WTC11 (cell line): ENCODE results near the gene SLC35F1. TPM values are rescaled to one million over a fixed set of nuclear protein-coding genes. Genes with fewer than 3 reads are reported as not detected.

ENCODE experiments used
- ATAC-seq: fragments of 200-7000 bp; cut with Tn5 transposase; 2 replicates; pipeline ENCODE4 v1.10.0; 2021; ENCODE audit warnings: mild to moderate bottlenecking, moderate library complexity
- CTCF ChIA-PET: fragments of 300-600 bp; sonication (Branson Sonifier 250); formaldehyde crosslinking; loops from one replicate; lab custom pipeline; 2021; ENCODE audit warnings: antibody characterized with exemption; lab: Charles Lee
- POLR2A ChIA-PET: fragments of 350-600 bp; sonication (Branson Sonifier 250); formaldehyde crosslinking; loops from one replicate; lab custom pipeline; 2021; ENCODE audit warnings: antibody characterized with exemption; lab: Charles Lee
- DNase-seq: peaks from one replicate; pipeline ENCODE4 v3.0.0; 2021; ENCODE audit warnings: low spot score
- H3K27ac Mint-ChIP-seq: 2 replicates; pipeline ENCODE4 v1.8.0; 2021; ENCODE audit warnings: mixed read lengths
- H3K27me3 Mint-ChIP-seq: 2 replicates; pipeline ENCODE4 v1.8.0; 2021; ENCODE audit warnings: low read depth, mild to moderate bottlenecking, moderate library complexity, mixed read lengths
- H3K36me3 Mint-ChIP-seq: 2 replicates; pipeline ENCODE4 v1.8.0; 2021; ENCODE audit warnings: mixed read lengths
- H3K4me1 Mint-ChIP-seq: 2 replicates; pipeline ENCODE4 v1.8.0; 2022; ENCODE audit warnings: mixed read lengths
- H3K4me3 Mint-ChIP-seq: 2 replicates; pipeline ENCODE4 v1.8.0; 2021; ENCODE audit warnings: mild to moderate bottlenecking, moderate library complexity, mixed read lengths
- H3K9me3 Mint-ChIP-seq: 2 replicates; pipeline ENCODE4 v1.8.0; 2021; ENCODE audit warnings: mixed read lengths
- GABPB1 ChIP-seq: sonication (generic); formaldehyde crosslinking; IDR thresholded peaks from 2 replicates; pipeline ENCODE4 v1.8.1; 2023; ENCODE audit warnings: mild to moderate bottlenecking, missing genetic modification reagents
- MXD4 ChIP-seq: fragments of 250-450 bp; sonication (Bioruptor Pico); IDR thresholded peaks from 2 replicates; pipeline ENCODE4 v1.8.0; 2021; ENCODE audit warnings: mild to moderate bottlenecking, moderate library complexity, borderline replicate concordance
- MYBL2 ChIP-seq: sonication (generic); formaldehyde crosslinking; IDR thresholded peaks from 2 replicates; pipeline ENCODE4 v1.8.1; 2023; ENCODE audit warnings: mild to moderate bottlenecking, moderate library complexity, missing genetic modification reagents
- NFATC4 ChIP-seq: fragments of 250-450 bp; sonication (Bioruptor Pico); IDR thresholded peaks from 2 replicates; pipeline ENCODE4 v1.9.0; 2021; ENCODE audit warnings: mild to moderate bottlenecking
- NR2C2 ChIP-seq: sonication (generic); formaldehyde crosslinking; IDR thresholded peaks from 2 replicates; pipeline ENCODE4 v1.8.0; 2022; ENCODE audit warnings: mild to moderate bottlenecking, missing genetic modification reagents
- NR3C1 ChIP-seq: sonication (generic); formaldehyde crosslinking; conservative IDR thresholded peaks from 2 replicates; pipeline ENCODE4 v1.8.1; 2023; ENCODE audit warnings: low read depth, mild to moderate bottlenecking, missing genetic modification reagents
- OVOL2 ChIP-seq: fragments of 250-450 bp; sonication (Bioruptor Pico); IDR thresholded peaks from 2 replicates; pipeline ENCODE4 v1.9.0; 2021; ENCODE audit warnings: mild to moderate bottlenecking, borderline replicate concordance
- SP1 ChIP-seq: sonication (generic); formaldehyde crosslinking; conservative IDR thresholded peaks from 2 replicates; pipeline ENCODE4 v1.8.1; 2022; ENCODE audit warnings: missing genetic modification reagents
- TEAD4 ChIP-seq: sonication (generic); formaldehyde crosslinking; IDR thresholded peaks from 2 replicates; pipeline ENCODE4 v1.8.0; 2022; ENCODE audit warnings: mild to moderate bottlenecking, missing genetic modification reagents
- TP53 ChIP-seq: sonication (generic); formaldehyde crosslinking; IDR thresholded peaks from 2 replicates; pipeline ENCODE4 v1.8.1; 2023; ENCODE audit warnings: mild to moderate bottlenecking, missing genetic modification reagents
- ZNF263 ChIP-seq: sonication (generic); formaldehyde crosslinking; IDR thresholded peaks from 2 replicates; pipeline ENCODE4 v1.8.1; 2022; ENCODE audit warnings: low read depth, mild to moderate bottlenecking, moderate library complexity, missing genetic modification reagents
- ZNF396 ChIP-seq: fragments of 250-450 bp; sonication (Bioruptor Pico); IDR thresholded peaks from 2 replicates; pipeline ENCODE4 v1.8.0; 2021; ENCODE audit warnings: mild to moderate bottlenecking, moderate library complexity, borderline replicate concordance
- ZNF416 ChIP-seq: fragments of 250-450 bp; sonication (Bioruptor Pico); IDR thresholded peaks from 2 replicates; pipeline ENCODE4 v1.9.0; 2021; ENCODE audit warnings: mild to moderate bottlenecking, inconsistent platforms
- total RNA-seq: library from RNA; stranded (reverse); gene quantifications from 3 replicates; pipeline ENCODE4 v1.2.3, GENCODE V29; 2021
- TF ChIP-seq, protein P1 (sequence below): sonication (generic); formaldehyde crosslinking; IDR thresholded peaks from 2 replicates; pipeline ENCODE4 v1.8.0; 2022; ENCODE audit warnings: mild to moderate bottlenecking, missing genetic modification reagents
- TF ChIP-seq, protein P2 (sequence below): sonication (generic); formaldehyde crosslinking; IDR thresholded peaks from 2 replicates; pipeline ENCODE4 v1.8.0; 2022; ENCODE audit warnings: mild to moderate bottlenecking, missing genetic modification reagents
- TF ChIP-seq, protein P3 (sequence below): sonication (generic); formaldehyde crosslinking; IDR thresholded peaks from 2 replicates; pipeline ENCODE4 v1.8.1; 2022; ENCODE audit warnings: mild to moderate bottlenecking, moderate library complexity, missing genetic modification reagents
- TF ChIP-seq, protein P4 (sequence below): sonication (generic); formaldehyde crosslinking; IDR thresholded peaks from 2 replicates; pipeline ENCODE4 v1.8.0; 2022; ENCODE audit warnings: mild to moderate bottlenecking, missing genetic modification reagents
- TF ChIP-seq, protein P5 (sequence below): sonication (generic); formaldehyde crosslinking; IDR thresholded peaks from 2 replicates; pipeline ENCODE4 v1.8.1; 2023; ENCODE audit warnings: mild to moderate bottlenecking, missing genetic modification reagents, borderline replicate concordance
- TF ChIP-seq, protein P6 (sequence below): sonication (generic); formaldehyde crosslinking; IDR thresholded peaks from 2 replicates; pipeline ENCODE4 v1.8.1; 2022; ENCODE audit warnings: low read depth, missing genetic modification reagents, borderline replicate concordance

The SLC35F1 gene
- total RNA-seq, 1 experiment from 2014 or later, result 11.0 TPM

DNA sequence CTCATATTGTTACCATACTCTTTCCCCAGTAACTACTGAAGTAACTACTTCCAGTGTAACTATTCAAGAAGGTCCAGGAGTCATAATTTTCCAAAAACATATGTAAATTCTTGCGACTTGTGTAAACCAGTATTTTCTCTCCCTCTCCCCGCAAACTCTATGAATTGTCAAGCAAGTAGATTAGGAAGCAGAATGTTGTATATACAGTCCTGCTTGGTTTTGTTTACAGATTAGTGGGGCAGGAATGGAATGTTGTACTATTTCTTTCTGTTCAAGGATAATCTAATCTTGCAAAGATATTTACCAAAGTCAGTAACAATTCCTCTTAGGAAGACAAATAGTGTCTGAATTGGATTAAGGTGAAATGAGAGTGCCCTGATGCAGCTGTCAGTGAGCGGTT, 406.1 kb downstream of the SLC35F1 start:
- no peaks in the 10 kb centered on the region for H3K9me3 Mint-ChIP-seq
- DNase-seq (no peak), ATAC-seq (no peak)
- H3K4me1 Mint-ChIP-seq, result no peaks in the 10 kb centered on the region
- H3K27me3 Mint-ChIP-seq, result no peaks in the 10 kb centered on the region
- ChIA-PET POLR2A (no interaction called here), CTCF (no interaction called here)
- no peaks in the 10 kb centered on the region for H3K36me3 Mint-ChIP-seq
- TF ChIP-seq ZNF263 (CRISPR knock-in tag), result no peak
- TF ChIP-seq SP1, result no peak
- no peak for TF ChIP-seq ZNF396 (CRISPR knock-in tag)
- no peak for TF ChIP-seq GABPB1 (CRISPR knock-in tag)
- TF ChIP-seq TEAD4, result no peak
- no peak for TF ChIP-seq TP53 (CRISPR knock-in tag)
- TF ChIP-seq NR3C1 (CRISPR knock-in tag), result no peak
- TF ChIP-seq, protein P1, sequence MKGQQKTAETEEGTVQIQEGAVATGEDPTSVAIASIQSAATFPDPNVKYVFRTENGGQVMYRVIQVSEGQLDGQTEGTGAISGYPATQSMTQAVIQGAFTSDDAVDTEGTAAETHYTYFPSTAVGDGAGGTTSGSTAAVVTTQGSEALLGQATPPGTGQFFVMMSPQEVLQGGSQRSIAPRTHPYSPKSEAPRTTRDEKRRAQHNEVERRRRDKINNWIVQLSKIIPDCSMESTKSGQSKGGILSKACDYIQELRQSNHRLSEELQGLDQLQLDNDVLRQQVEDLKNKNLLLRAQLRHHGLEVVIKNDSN (CRISPR knock-in tag), result no peak
- TF ChIP-seq, protein P2, sequence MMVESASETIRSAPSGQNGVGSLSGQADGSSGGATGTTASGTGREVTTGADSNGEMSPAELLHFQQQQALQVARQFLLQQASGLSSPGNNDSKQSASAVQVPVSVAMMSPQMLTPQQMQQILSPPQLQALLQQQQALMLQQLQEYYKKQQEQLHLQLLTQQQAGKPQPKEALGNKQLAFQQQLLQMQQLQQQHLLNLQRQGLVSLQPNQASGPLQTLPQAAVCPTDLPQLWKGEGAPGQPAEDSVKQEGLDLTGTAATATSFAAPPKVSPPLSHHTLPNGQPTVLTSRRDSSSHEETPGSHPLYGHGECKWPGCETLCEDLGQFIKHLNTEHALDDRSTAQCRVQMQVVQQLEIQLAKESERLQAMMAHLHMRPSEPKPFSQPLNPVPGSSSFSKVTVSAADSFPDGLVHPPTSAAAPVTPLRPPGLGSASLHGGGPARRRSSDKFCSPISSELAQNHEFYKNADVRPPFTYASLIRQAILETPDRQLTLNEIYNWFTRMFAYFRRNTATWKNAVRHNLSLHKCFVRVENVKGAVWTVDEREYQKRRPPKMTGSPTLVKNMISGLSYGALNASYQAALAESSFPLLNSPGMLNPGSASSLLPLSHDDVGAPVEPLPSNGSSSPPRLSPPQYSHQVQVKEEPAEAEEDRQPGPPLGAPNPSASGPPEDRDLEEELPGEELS (CRISPR knock-in tag), result no peak
- TF ChIP-seq, protein P3, sequence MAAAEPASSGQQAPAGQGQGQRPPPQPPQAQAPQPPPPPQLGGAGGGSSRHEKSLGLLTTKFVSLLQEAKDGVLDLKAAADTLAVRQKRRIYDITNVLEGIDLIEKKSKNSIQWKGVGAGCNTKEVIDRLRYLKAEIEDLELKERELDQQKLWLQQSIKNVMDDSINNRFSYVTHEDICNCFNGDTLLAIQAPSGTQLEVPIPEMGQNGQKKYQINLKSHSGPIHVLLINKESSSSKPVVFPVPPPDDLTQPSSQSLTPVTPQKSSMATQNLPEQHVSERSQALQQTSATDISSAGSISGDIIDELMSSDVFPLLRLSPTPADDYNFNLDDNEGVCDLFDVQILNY (CRISPR knock-in tag), result no peak
- TF ChIP-seq MYBL2 (CRISPR knock-in tag), result no peak
- TF ChIP-seq, protein P4, sequence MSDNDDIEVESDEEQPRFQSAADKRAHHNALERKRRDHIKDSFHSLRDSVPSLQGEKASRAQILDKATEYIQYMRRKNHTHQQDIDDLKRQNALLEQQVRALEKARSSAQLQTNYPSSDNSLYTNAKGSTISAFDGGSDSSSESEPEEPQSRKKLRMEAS, result no peak
- TF ChIP-seq MXD4 (CRISPR knock-in tag), result no peak
- no peak for TF ChIP-seq NR2C2 (CRISPR knock-in tag)
- TF ChIP-seq ZNF416 (CRISPR knock-in tag), result no peak
- TF ChIP-seq, protein P5, sequence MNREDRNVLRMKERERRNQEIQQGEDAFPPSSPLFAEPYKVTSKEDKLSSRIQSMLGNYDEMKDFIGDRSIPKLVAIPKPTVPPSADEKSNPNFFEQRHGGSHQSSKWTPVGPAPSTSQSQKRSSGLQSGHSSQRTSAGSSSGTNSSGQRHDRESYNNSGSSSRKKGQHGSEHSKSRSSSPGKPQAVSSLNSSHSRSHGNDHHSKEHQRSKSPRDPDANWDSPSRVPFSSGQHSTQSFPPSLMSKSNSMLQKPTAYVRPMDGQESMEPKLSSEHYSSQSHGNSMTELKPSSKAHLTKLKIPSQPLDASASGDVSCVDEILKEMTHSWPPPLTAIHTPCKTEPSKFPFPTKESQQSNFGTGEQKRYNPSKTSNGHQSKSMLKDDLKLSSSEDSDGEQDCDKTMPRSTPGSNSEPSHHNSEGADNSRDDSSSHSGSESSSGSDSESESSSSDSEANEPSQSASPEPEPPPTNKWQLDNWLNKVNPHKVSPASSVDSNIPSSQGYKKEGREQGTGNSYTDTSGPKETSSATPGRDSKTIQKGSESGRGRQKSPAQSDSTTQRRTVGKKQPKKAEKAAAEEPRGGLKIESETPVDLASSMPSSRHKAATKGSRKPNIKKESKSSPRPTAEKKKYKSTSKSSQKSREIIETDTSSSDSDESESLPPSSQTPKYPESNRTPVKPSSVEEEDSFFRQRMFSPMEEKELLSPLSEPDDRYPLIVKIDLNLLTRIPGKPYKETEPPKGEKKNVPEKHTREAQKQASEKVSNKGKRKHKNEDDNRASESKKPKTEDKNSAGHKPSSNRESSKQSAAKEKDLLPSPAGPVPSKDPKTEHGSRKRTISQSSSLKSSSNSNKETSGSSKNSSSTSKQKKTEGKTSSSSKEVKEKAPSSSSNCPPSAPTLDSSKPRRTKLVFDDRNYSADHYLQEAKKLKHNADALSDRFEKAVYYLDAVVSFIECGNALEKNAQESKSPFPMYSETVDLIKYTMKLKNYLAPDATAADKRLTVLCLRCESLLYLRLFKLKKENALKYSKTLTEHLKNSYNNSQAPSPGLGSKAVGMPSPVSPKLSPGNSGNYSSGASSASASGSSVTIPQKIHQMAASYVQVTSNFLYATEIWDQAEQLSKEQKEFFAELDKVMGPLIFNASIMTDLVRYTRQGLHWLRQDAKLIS (CRISPR knock-in tag), result no peak
- TF ChIP-seq OVOL2 (CRISPR knock-in tag), result no peak
- TF ChIP-seq NFATC4 (CRISPR knock-in tag), result no peak
- TF ChIP-seq, protein P6, sequence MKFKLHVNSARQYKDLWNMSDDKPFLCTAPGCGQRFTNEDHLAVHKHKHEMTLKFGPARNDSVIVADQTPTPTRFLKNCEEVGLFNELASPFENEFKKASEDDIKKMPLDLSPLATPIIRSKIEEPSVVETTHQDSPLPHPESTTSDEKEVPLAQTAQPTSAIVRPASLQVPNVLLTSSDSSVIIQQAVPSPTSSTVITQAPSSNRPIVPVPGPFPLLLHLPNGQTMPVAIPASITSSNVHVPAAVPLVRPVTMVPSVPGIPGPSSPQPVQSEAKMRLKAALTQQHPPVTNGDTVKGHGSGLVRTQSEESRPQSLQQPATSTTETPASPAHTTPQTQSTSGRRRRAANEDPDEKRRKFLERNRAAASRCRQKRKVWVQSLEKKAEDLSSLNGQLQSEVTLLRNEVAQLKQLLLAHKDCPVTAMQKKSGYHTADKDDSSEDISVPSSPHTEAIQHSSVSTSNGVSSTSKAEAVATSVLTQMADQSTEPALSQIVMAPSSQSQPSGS (CRISPR knock-in tag), result no peak
- no peak overlapping the region for H3K4me3 Mint-ChIP-seq
- no peak overlapping the region for H3K27ac Mint-ChIP-seq
